ENCODE results near the gene ZMYM1. TPM values are rescaled to one million over a fixed set of nuclear protein-coding genes. Genes with fewer than 3 reads are reported as not detected.

The ZMYM1 gene
- total and polyA plus RNA-seq, 2 of the 8 experiments (the other 6 are each of a cell fraction or from before 2014, with no cell fraction given), result 10.0 to 41.3 TPM

- TF ChIP-seq GABPA (IDR thresholded peaks at IDR 0.05; ENCODE audit: borderline replicate concordance, insufficient read depth, low read length) (no peak), SUZ12 (IDR thresholded peaks at IDR 0.05; ENCODE audit: low read length) (no peak), CBX8 (IDR thresholded peaks at IDR 0.05; ENCODE audit: borderline replicate concordance, low read depth, low read length) (no peak), SP4 (IDR thresholded peaks at IDR 0.05; ENCODE audit: low read length) (no peak), CHD1 (IDR thresholded peaks at IDR 0.05; ENCODE audit: low read depth, low read length) (no peak), TCF12 (IDR thresholded peaks at IDR 0.05; ENCODE audit: low read depth, low read length) (no peak), JUND (IDR thresholded peaks at IDR 0.05; ENCODE audit: low read length) (no peak), SP1 (IDR thresholded peaks at IDR 0.05; ENCODE audit: low read depth, low read length) (peak; percentile 52; the same call in 1 of the 2 replicates), TAF1 (IDR thresholded peaks at IDR 0.05; ENCODE audit: low read depth, low read length) (peak; percentile 78), BACH1 (IDR thresholded peaks at IDR 0.05; ENCODE audit: low read length) (no peak), PHF8 (conservative IDR thresholded peaks at IDR 0.05; ENCODE audit: low read depth, low read length) (peak; percentile 79), SP2 (IDR thresholded peaks at IDR 0.05; ENCODE audit: low read length) (no peak), CBX5 (IDR thresholded peaks at IDR 0.05; ENCODE audit: low read depth, low read length) (no peak), KDM4A (IDR thresholded peaks at IDR 0.05; ENCODE audit: low read depth, low read length, severe bottlenecking) (peak; percentile 50), HDAC2 (IDR thresholded peaks at IDR 0.05; ENCODE audit: borderline replicate concordance in 1 of 2, low read depth in 2 of 2, low read length in 2 of 2) (no peak), ZNF274 (IDR thresholded peaks at IDR 0.05; ENCODE audit: borderline replicate concordance, extremely low read depth, low read length) (no peak), CEBPB (IDR thresholded peaks at IDR 0.05; ENCODE audit: low read depth, low read length) (no peak), JUN (IDR thresholded peaks at IDR 0.05; ENCODE audit: low read depth, low read length) (no peak), MAX (IDR thresholded peaks at IDR 0.05) (peak; percentile 55; the same call in 1 of the 2 replicates), KDM5A (IDR thresholded peaks at IDR 0.05; ENCODE audit: low read length) (no peak)
Measured at GRCh38 chr1:35079003-35079930, at the start of gene ZMYM1 (continued).
